ACHN (cell line): ENCODE measurements around the gene SULT1A3.
"Not testable (repeated sequence)": the region's sequence is repeated elsewhere in the genome, so short reads cannot be mapped to it uniquely, and the experiment has no call there.

Source experiments
- DNase-seq: peaks from one replicate; pipeline ENCODE4 v3.0.0-alpha.2; 2015
- in situ Hi-C: cut with HindIII; loops from 2 replicates; pipeline ENCODE4 v1.10.0; 2017; ENCODE audit warnings: low sequenced_read_pairs, low pct_ligation_motif_present, low pct_unique_long_range_greater_than_20kb

The SULT1A3 gene

GRCh38 chr16:30248379-30248778 is 49.3 kb downstream of the SULT1A3 start, which contains the start of gene NPIPB13:
Gene NPIPB13, minus strand, starts transcription at chr16:30248479. Its CDS starts 2,906 bp downstream, at chr16:30245573.
- in situ Hi-C loops, result not testable (repeated sequence)

More at GRCh38 chr16:30248379-30248778, 49.3 kb downstream of the SULT1A3 start, which contains the start of gene NPIPB13:
- DNase-seq, result not testable (repeated sequence)
